NB4 (cell line): ENCODE data around the gene IMP3.
A peak's percentile ranks its signal among the peaks of the same experiment; 100 is the strongest.

Experiments used
- DNase-seq: peaks from one replicate; pipeline ENCODE4 v3.0.0; 2010; ENCODE audit warnings: low read depth
- H3K4me3 ChIP-seq: one replicate; pipeline ENCODE4 v1.5.1; 2011; ENCODE audit warnings: mild to moderate bottlenecking, low read depth, low read length, moderate library complexity
- MYC ChIP-seq: IDR thresholded peaks from 2 replicates; pipeline ENCODE4 v1.6.1; 2011; ENCODE audit warnings: low read depth, low read length
- POLR2A ChIP-seq: IDR thresholded peaks from 2 replicates; pipeline ENCODE4 v1.6.1; 2011; ENCODE audit warnings: mild to moderate bottlenecking; ENCODE audit not compliant: insufficient read length; ENCODE audit errors: extremely low read depth
- TF ChIP-seq, protein P1 (sequence below): IDR thresholded peaks from one replicate; pipeline ENCODE4 v1.5.1; 2012; ENCODE audit warnings: low read depth, low read length
- TF ChIP-seq, protein P2 (sequence below): IDR thresholded peaks from 2 replicates; pipeline ENCODE4 v1.6.1; 2011; ENCODE audit warnings: low read depth, low read length

Gene IMP3

DNA sequence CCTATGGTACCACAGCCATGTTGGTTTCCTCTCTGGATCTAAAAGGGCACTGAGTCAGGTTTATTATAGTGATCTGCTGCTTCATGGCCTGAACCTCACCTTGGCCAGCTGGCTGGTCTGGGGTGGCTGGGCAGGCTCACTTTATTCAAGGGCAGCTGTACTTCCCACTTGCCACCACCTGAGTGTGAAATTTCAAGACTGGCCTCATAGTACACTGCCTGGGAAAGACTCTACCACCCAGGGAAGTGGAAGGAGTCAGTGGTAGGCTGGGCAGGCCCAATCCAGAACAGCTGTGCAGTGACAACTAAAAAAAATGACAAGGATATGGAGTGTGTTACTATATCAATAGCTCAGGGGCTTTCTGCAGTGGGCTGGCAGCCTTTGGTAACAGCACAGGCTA lies 23.3 kb downstream of the IMP3 start:
- TF ChIP-seq, protein P1, sequence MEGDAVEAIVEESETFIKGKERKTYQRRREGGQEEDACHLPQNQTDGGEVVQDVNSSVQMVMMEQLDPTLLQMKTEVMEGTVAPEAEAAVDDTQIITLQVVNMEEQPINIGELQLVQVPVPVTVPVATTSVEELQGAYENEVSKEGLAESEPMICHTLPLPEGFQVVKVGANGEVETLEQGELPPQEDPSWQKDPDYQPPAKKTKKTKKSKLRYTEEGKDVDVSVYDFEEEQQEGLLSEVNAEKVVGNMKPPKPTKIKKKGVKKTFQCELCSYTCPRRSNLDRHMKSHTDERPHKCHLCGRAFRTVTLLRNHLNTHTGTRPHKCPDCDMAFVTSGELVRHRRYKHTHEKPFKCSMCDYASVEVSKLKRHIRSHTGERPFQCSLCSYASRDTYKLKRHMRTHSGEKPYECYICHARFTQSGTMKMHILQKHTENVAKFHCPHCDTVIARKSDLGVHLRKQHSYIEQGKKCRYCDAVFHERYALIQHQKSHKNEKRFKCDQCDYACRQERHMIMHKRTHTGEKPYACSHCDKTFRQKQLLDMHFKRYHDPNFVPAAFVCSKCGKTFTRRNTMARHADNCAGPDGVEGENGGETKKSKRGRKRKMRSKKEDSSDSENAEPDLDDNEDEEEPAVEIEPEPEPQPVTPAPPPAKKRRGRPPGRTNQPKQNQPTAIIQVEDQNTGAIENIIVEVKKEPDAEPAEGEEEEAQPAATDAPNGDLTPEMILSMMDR: no peak
- no peak for TF ChIP-seq POLR2A
- TF ChIP-seq, protein P2, sequence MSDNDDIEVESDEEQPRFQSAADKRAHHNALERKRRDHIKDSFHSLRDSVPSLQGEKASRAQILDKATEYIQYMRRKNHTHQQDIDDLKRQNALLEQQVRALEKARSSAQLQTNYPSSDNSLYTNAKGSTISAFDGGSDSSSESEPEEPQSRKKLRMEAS: no peak
- TF ChIP-seq MYC: no peak
- no peak for DNase-seq
- no peak overlapping the region for H3K4me3 ChIP-seq

DNA sequence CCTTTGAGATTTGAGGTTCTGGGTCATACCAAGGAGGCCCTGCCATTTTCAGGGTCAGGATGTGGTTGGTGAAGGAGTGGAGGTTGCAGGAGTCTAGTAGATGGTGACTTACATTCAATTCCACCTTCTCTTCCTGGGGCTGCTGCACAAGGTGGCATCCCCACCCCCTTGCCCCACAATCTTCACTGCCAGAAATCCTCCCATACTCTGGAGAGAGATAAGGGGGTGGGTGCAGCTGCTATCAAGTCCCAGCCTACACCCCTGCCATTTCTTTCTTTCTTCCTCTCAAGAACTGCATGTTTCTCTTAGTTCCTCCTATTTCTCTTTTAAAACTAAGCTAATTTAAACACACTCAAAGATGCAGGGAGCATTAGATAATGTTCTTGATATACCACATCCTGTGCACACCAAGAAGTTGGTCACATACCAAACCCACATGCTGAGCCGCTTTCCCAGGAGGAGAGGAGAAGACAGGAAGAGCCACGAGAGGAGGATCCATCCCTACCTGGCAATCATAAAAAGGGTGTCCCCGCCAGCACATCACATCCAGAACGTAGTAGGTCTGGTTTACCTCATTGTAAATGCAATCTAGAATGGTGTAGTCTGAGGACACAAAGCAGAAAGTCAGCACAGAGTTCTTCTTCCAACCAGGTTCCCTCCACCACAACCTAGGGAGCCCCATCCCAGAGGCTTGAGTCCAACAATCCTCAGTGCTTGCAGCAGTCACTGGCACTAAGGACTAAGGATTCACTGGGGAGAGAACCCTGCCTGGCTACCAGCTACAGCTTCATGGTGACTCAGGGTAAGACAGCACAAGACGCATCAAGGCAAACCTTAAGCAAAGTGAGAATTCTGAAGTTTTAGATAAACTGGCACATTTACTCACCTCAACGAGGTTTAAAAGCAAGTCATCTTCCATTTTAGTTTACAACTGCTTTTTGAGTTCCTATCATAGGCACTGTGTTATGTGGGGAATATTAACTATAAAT lies 33.0 kb downstream of the IMP3 start:
- no peak overlapping the region for H3K4me3 ChIP-seq
- TF ChIP-seq, protein P1: no peak
- TF ChIP-seq POLR2A (no peak), MYC (no peak)
- TF ChIP-seq, protein P2: no peak
- DNase-seq: peak; percentile 36

DNA sequence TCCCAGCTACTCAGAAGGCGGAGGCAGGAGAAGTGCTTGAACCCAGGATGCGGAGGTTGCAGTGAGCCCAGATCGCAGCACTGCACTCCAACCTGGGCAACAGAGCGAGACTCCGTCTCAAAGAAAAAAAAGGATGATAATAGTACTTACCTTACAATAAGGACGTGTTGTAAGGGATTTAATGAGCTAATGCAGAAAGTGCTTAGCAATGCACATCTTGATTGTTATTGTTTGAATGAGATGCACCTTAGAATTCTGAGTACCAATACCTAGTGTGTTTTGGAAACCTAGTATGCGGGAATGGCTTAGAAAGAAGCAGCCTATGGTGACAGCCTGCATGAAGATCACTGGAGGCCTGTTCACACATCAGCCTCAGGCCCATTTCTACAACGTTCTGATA lies 34.0 kb downstream of the IMP3 start:
- TF ChIP-seq MYC (no peak), POLR2A (no peak)
- TF ChIP-seq, protein P1: no peak
- TF ChIP-seq, protein P2: no peak
- no peak overlapping the region for H3K4me3 ChIP-seq
- DNase-seq: no peak

DNA sequence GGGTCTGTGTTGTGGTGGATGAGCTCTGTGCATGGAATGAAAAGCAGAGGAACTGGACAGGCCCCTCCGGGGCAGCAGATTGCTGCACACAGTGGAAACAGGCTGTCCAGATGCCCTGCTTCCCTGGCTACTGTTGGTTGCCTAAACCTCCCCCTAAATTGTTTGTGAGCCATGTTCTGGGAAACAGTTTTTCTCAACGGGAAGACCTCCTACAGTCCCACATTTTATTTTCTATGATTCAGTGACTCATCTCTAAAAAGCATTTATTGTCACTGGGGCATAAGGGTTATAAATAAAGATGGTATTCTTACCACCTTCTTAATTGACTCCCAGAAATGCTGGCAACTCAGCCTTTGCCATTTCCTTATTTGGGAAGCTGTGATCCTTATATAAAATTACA lies 40.6 kb downstream of the IMP3 start:
- DNase-seq: no peak
- H3K4me3 ChIP-seq: no peak overlapping the region
- TF ChIP-seq, protein P2: no peak
- TF ChIP-seq, protein P1: no peak
- TF ChIP-seq POLR2A (no peak), MYC (no peak)

DNA sequence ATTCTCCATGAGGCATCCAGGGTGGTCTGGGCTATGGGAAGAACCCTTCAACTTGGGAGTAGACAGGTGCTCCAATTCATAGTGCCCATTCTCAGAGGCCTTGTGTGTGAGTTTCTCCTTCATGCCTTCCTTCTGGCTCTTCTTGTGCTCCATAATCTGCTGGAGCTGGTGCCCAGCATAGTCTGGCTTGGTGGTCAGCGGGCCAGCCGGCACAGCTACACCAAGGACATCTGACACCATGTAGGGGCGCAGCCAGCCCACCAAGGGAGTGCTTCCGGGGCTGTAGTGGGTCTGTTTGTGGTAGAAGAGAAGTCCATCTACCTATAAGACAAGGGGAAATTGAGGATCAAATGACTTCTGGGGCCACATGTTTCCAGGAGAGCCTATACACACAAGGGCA lies 41.7 kb downstream of the IMP3 start:
- no peak overlapping the region for H3K4me3 ChIP-seq
- TF ChIP-seq, protein P1: no peak
- no peak for DNase-seq
